ENCODE data around the gene TMSB10. TPM values are rescaled to one million over a fixed set of nuclear protein-coding genes. Genes with fewer than 3 reads are reported as not detected.

TMSB10 gene
- total and polyA plus RNA-seq, 4 donors, result 225 to 518 (median 256) TPM

DNA sequence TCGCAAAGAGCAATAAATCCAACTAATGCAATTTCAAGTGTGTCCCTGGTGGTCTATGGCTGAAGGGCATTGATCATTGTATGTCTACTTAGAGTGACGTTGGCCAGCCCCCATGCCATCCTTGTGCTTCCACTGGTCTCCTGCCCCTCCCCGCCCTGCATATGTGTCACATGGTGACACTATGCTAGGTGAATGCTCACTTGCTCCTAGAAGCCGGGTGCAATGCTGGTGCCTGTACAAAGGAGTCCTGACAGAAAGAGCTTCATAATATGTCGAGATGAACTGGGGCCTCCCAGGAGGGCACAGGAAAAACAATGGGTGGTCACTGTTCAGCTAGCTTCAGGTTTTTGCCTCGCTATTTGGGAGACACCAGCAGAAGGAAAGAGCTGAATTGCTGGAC, 18.7 kb upstream of the TMSB10 start:
- Histone ChIP-seq H3K4me1 (ENCODE audit: control insufficient read depth in 4 of 4, insufficient read depth in 4 of 4, low read length in 3 of 4) (peaks cover 0 to 9% (median 7%) of the 10 kb centered on the region in 4 donors), H3K9ac (ENCODE audit: low read depth in 1 of 2, low read length in 2 of 2) (no peak overlapping the region), H3K36me3 (ENCODE audit: control insufficient read depth in 4 of 4, insufficient read depth in 3 of 4, low read depth in 1 of 4, low read length in 3 of 4) (no peaks in the 10 kb centered on the region), H3K4me3 (ENCODE audit: low read depth in 1 of 3, low read length in 3 of 3) (no peak overlapping the region), H3K9me3 (ENCODE audit: control insufficient read depth in 4 of 4, low read length in 3 of 4) (no peaks in the 10 kb centered on the region), H3K27me3 (ENCODE audit: control insufficient read depth in 4 of 4, insufficient read depth in 4 of 4, low read length in 3 of 4) (no peaks in the 10 kb centered on the region), H3K27ac (ENCODE audit: low read depth in 1 of 2, low read length in 2 of 2) (no peak overlapping the region)
- TF ChIP-seq TAF1 (conservative IDR thresholded peaks at IDR 0.05), result no peak
- TF ChIP-seq, protein P1, sequence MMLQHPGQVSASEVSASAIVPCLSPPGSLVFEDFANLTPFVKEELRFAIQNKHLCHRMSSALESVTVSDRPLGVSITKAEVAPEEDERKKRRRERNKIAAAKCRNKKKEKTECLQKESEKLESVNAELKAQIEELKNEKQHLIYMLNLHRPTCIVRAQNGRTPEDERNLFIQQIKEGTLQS (IDR thresholded peaks at IDR 0.05), result no peak
- no peak for TF ChIP-seq RXRA (IDR thresholded peaks at IDR 0.05)
- TF ChIP-seq NR2F2 (IDR thresholded peaks at IDR 0.05), result no peak
- TF ChIP-seq ZBTB33 (IDR thresholded peaks at IDR 0.05), result no peak
- no peak for TF ChIP-seq RAD21 (IDR thresholded peaks at IDR 0.05)
- TF ChIP-seq EGR1 (IDR thresholded peaks at IDR 0.05; ENCODE audit: low read depth in 2 of 2), result no peak
- TF ChIP-seq FOXA2 (IDR thresholded peaks at IDR 0.05), result no peak
- TF ChIP-seq, protein P2, sequence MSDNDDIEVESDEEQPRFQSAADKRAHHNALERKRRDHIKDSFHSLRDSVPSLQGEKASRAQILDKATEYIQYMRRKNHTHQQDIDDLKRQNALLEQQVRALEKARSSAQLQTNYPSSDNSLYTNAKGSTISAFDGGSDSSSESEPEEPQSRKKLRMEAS (IDR thresholded peaks at IDR 0.05), result no peak
- no peak for TF ChIP-seq FOXA1 (IDR thresholded peaks at IDR 0.05)
- no peak for TF ChIP-seq SP1 (IDR thresholded peaks at IDR 0.05)
- TF ChIP-seq HNF4A (conservative IDR thresholded peaks at IDR 0.05), result no peak
- TF ChIP-seq, protein P3, sequence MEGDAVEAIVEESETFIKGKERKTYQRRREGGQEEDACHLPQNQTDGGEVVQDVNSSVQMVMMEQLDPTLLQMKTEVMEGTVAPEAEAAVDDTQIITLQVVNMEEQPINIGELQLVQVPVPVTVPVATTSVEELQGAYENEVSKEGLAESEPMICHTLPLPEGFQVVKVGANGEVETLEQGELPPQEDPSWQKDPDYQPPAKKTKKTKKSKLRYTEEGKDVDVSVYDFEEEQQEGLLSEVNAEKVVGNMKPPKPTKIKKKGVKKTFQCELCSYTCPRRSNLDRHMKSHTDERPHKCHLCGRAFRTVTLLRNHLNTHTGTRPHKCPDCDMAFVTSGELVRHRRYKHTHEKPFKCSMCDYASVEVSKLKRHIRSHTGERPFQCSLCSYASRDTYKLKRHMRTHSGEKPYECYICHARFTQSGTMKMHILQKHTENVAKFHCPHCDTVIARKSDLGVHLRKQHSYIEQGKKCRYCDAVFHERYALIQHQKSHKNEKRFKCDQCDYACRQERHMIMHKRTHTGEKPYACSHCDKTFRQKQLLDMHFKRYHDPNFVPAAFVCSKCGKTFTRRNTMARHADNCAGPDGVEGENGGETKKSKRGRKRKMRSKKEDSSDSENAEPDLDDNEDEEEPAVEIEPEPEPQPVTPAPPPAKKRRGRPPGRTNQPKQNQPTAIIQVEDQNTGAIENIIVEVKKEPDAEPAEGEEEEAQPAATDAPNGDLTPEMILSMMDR (IDR thresholded peaks at IDR 0.05; ENCODE audit: low read depth, low read length, missing input control), result no peak
- TF ChIP-seq, protein P4, sequence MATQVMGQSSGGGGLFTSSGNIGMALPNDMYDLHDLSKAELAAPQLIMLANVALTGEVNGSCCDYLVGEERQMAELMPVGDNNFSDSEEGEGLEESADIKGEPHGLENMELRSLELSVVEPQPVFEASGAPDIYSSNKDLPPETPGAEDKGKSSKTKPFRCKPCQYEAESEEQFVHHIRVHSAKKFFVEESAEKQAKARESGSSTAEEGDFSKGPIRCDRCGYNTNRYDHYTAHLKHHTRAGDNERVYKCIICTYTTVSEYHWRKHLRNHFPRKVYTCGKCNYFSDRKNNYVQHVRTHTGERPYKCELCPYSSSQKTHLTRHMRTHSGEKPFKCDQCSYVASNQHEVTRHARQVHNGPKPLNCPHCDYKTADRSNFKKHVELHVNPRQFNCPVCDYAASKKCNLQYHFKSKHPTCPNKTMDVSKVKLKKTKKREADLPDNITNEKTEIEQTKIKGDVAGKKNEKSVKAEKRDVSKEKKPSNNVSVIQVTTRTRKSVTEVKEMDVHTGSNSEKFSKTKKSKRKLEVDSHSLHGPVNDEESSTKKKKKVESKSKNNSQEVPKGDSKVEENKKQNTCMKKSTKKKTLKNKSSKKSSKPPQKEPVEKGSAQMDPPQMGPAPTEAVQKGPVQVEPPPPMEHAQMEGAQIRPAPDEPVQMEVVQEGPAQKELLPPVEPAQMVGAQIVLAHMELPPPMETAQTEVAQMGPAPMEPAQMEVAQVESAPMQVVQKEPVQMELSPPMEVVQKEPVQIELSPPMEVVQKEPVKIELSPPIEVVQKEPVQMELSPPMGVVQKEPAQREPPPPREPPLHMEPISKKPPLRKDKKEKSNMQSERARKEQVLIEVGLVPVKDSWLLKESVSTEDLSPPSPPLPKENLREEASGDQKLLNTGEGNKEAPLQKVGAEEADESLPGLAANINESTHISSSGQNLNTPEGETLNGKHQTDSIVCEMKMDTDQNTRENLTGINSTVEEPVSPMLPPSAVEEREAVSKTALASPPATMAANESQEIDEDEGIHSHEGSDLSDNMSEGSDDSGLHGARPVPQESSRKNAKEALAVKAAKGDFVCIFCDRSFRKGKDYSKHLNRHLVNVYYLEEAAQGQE (IDR thresholded peaks at IDR 0.05), result no peak
- TF ChIP-seq HNF4G (IDR thresholded peaks at IDR 0.05), result no peak
- 93% methylated on average over 6 of the region's 6 CpGs for WGBS
- no peak for DNase-seq (ENCODE audit: low spot score)

All from liver (tissue), 9 donors.